K562 (cell line): ENCODE data around the gene MASTL. TPM values are rescaled to one million over a fixed set of nuclear protein-coding genes. Genes with fewer than 3 reads are reported as not detected.

Source experiments
- ATAC-seq: fragments of 200-7000 bp; cut with Tn5 transposase; 3 replicates; pipeline ENCODE4 v1.9.1; 2020; ENCODE audit warnings: moderate library complexity
- BruUV-seq: library from RNA; stranded (reverse); fragments of 400-500 nt; replicated peaks from 2 replicates; lab custom pipeline; 2021; lab: Mats Ljungman, UMichigan
- CTCF ChIA-PET: fragments of 300-600 bp; formaldehyde crosslinking; extraction: SDS; loops from one replicate; lab custom pipeline; 2021; ENCODE audit warnings: low intra/inter-chr PET ratio; lab: Yijun Ruan, JAX
- POLR2A ChIA-PET: fragments of 300-600, 350-650 bp; sonication (Branson Sonifier 250); formaldehyde crosslinking; extraction: SDS; loops from one replicate; lab custom pipeline; 2021; ENCODE audit warnings: antibody characterized with exemption, inconsistent platforms; lab: Yijun Ruan, JAX
- DNase-seq, 4 experiments: peaks; one replicate each; pipeline versions ENCODE4 v3.0.0 to v3.0.0-alpha.2; 2011 to 2018; ENCODE audit warnings: low spot score in 3 of 4, mixed read lengths in 3 of 4; ENCODE audit errors: extremely low read depth in 1 of 4
- FAIRE-seq: peaks from 2 replicates; lab custom pipeline; 2011; peaks lifted over from hg19 to GRCh38; lab: Jason Lieb, UNC
- H2AFZ ChIP-seq: 2 replicates; pipeline ENCODE4 v1.6.0; 2011; ENCODE audit warnings: low read depth, low read length, control low read depth, inconsistent platforms
- H3K27ac ChIP-seq: fragments of 200-600 bp; 3 replicates; pipeline ENCODE4 v1.8.0; 2011; ENCODE audit warnings: low read depth, mild to moderate bottlenecking, control low read depth, inconsistent platforms, low read length, moderate library complexity, mixed read lengths; ENCODE audit errors: extremely low read depth
- H3K27me3 ChIP-seq, 2 experiments: fragments of 300-600 bp in 1 of 2; 2 replicates in 1 of 2; 3 replicates in 1 of 2; pipeline versions ENCODE4 v1.6.0 to v1.8.0; 2011; ENCODE audit warnings: inconsistent platforms in 2 of 2, low read length in 2 of 2, mild to moderate bottlenecking in 1 of 2, mixed read lengths in 1 of 2, moderate library complexity in 1 of 2; ENCODE audit not compliant: control insufficient read depth in 2 of 2, insufficient read depth in 2 of 2
- H3K36me3 ChIP-seq: fragments of 300-600 bp; 3 replicates; pipeline ENCODE4 v1.8.0; 2011; ENCODE audit warnings: mild to moderate bottlenecking, low read length, inconsistent platforms; ENCODE audit not compliant: control insufficient read depth, insufficient read depth
- H3K4me1 ChIP-seq, 2 experiments: fragments of 200-600 bp in 1 of 2; replicated peaks in 1 of 2; 2 replicates in 1 of 2; 3 replicates in 1 of 2; pipeline versions ENCODE4 v1.5.1 to v1.8.0; 2011; ENCODE audit warnings: inconsistent platforms in 2 of 2, low read length in 2 of 2, mild to moderate bottlenecking in 1 of 2, mixed read lengths in 1 of 2, moderate library complexity in 1 of 2; ENCODE audit not compliant: control insufficient read depth in 2 of 2, insufficient read depth in 2 of 2
- H3K4me2 ChIP-seq: 2 replicates; pipeline ENCODE4 v1.6.1; 2011; ENCODE audit warnings: low read length, control low read depth, inconsistent platforms, mixed read lengths; ENCODE audit not compliant: insufficient read depth
- H3K4me3 ChIP-seq: fragments of 200-600 bp; sonication (generic), shearing (Covaris generic); 2 replicates; pipeline ENCODE4 v1.5.1; 2016; ENCODE audit warnings: control low read depth, inconsistent platforms
- H3K79me2 ChIP-seq: fragments of 200-600 bp; 3 replicates; pipeline ENCODE4 v1.8.0; 2011; ENCODE audit warnings: low read length, inconsistent platforms; ENCODE audit not compliant: control insufficient read depth, insufficient read depth
- H3K9ac ChIP-seq, 2 experiments: 2 replicates each; pipeline versions ENCODE4 v1.6.0 to v1.6.1; 2011; ENCODE audit warnings: low read depth in 2 of 2, low read length in 2 of 2, control low read depth in 1 of 2, inconsistent platforms in 1 of 2, mild to moderate bottlenecking in 1 of 2, mixed read lengths in 1 of 2; ENCODE audit not compliant: insufficient read depth in 1 of 2
- H3K9me1 ChIP-seq: one replicate; pipeline ENCODE4 v1.6.0; 2011; ENCODE audit warnings: inconsistent platforms, mild to moderate bottlenecking, low read length, moderate library complexity; ENCODE audit not compliant: control insufficient read depth, insufficient read depth
- H3K9me3 ChIP-seq: replicated peaks from 2 replicates; pipeline ENCODE4 v1.5.1; 2011; ENCODE audit warnings: low read depth, low read length, inconsistent platforms; ENCODE audit not compliant: control insufficient read depth, insufficient read depth
- H4K20me1 ChIP-seq: replicated peaks from 2 replicates; pipeline ENCODE4 v1.6.1; 2011; ENCODE audit warnings: low read length, inconsistent platforms, mixed read lengths; ENCODE audit not compliant: control insufficient read depth, insufficient read depth
- HDGF ChIP-seq: fragments of 450-650 bp; IDR thresholded peaks from 2 replicates; pipeline ENCODE4 v1.6.1; 2016
- PREB ChIP-seq: sonication (generic); formaldehyde crosslinking; IDR thresholded peaks from 2 replicates; pipeline ENCODE4 v1.8.1; 2023; ENCODE audit warnings: mild to moderate bottlenecking, missing genetic modification reagents
- PRMT5 ChIP-seq: sonication (generic); formaldehyde crosslinking; IDR thresholded peaks from 2 replicates; pipeline ENCODE4 v1.5.0; 2020; ENCODE audit warnings: missing genetic modification reagents
- RCOR1 ChIP-seq, 2 experiments: IDR thresholded peaks; 2 replicates each; pipeline ENCODE4 v1.6.1; 2012; ENCODE audit warnings: low read depth in 2 of 2, low read length in 2 of 2, borderline replicate concordance in 1 of 2, improper control_type of control experiment in 1 of 2
- REST ChIP-seq, 2 experiments: fragments of 450-650 bp; formaldehyde crosslinking in 1 of 2; IDR thresholded peaks; 2 replicates each; pipeline versions ENCODE4 v1.4.0 to v1.6.1; 2014 to 2020; ENCODE audit warnings: mild to moderate bottlenecking in 2 of 2, borderline replicate concordance in 1 of 2, low read depth in 1 of 2
- SRSF9 ChIP-seq: fragments of 200-400 bp; formaldehyde crosslinking; IDR thresholded peaks from 2 replicates; pipeline ENCODE4 v1.6.1; 2017; ENCODE audit warnings: low read depth, low read length, borderline replicate concordance
- STAT5B ChIP-seq: fragments of 250-450 bp; sonication (Bioruptor Pico); IDR thresholded peaks from 2 replicates; pipeline ENCODE4 v1.8.0; 2021; ENCODE audit warnings: mild to moderate bottlenecking, inconsistent platforms
- TBL1XR1 ChIP-seq, 2 experiments: IDR thresholded peaks; 2 replicates each; pipeline ENCODE4 v1.6.1; 2012; ENCODE audit warnings: improper control_type of control experiment in 2 of 2, low read length in 2 of 2, mild to moderate bottlenecking in 1 of 2
- TCF3 ChIP-seq: sonication (generic); formaldehyde crosslinking; IDR thresholded peaks from 2 replicates; pipeline ENCODE4 v1.4.0; 2020; ENCODE audit warnings: mild to moderate bottlenecking, missing genetic modification reagents
- ZC3H11A ChIP-seq: IDR thresholded peaks from 2 replicates; pipeline ENCODE4 v1.6.1; 2012; ENCODE audit warnings: low read depth, low read length, improper control_type of control experiment
- ZNF133 ChIP-seq: fragments of 250-450 bp; sonication (Bioruptor Pico); IDR thresholded peaks from 2 replicates; pipeline ENCODE4 v1.4.0; 2020; ENCODE audit warnings: mild to moderate bottlenecking
- ZNF766 ChIP-seq: fragments of 200-800 bp; sonication (Bioruptor generic); conservative IDR thresholded peaks from 2 replicates; pipeline ENCODE4 v1.6.1; 2016; ENCODE audit warnings: missing genetic modification characterization, missing compliant biosample characterization
- WGBS: fragments of 100-300 bp; shearing (Covaris generic); methylation state at CpG from one replicate; pipeline ENCODE4 v1.1.6; 2016; ENCODE audit warnings: low coverage, mixed read lengths; ENCODE audit not compliant: insufficient coverage; ENCODE audit errors: missing lambda C conversion rate; 5-methylcytosine and 5-hydroxymethylcytosine counted together
- in situ Hi-C: fragments of 300-500 bp; cut with MboI; formaldehyde crosslinking; loops from 4 replicates; pipeline ENCODE4 v1.15.0; 2018; ENCODE audit warnings: inconsistent platforms, mixed read lengths
- intact Hi-C: fragments of 100-400 bp; cut with micrococcal nuclease; formaldehyde crosslinking; loops from 2 replicates; pipeline ENCODE4 v1.14.2; 2022
- polyA plus RNA-seq, 8 experiments: library from polyadenylated mRNA; depleted of rRNA in 4 of 8; stranded (reverse) in 5 of 8; unstranded in 3 of 8; fragments of >200 nt; fragmentation: Nextera tagmentation in 2 of 8; fragmentation: Illumina TruSeq in 1 of 8; extraction: Ambion mirVana in 2 of 8; extraction: Trizol in 1 of 8; gene quantifications; 2 replicates each; pipeline versions ENCODE4 v1.2.1 to v1.2.3, GENCODE V29; 2011 to 2014; ENCODE audit warnings: inconsistent platforms in 1 of 8, missing spikeins in 1 of 8
- total RNA-seq, 7 experiments: library from RNA; depleted of rRNA in 6 of 7; stranded (reverse); fragments of >200 nt in 6 of 7; fragmentation: Illumina TruSeq in 2 of 7; extraction: Trizol in 2 of 7; gene quantifications; 2 replicates each; pipeline versions ENCODE4 v1.2.1 to v1.2.3, GENCODE V29; 2011 to 2021; ENCODE audit warnings: low replicate concordance in 1 of 7
- TF ChIP-seq, protein P1 (sequence below), 2 experiments: fragments of 450-650 bp in 1 of 2; sonication (generic) in 1 of 2; formaldehyde crosslinking in 1 of 2; IDR thresholded peaks in 1 of 2; conservative IDR thresholded peaks in 1 of 2; 2 replicates each; pipeline versions ENCODE4 v1.6.1 to v1.8.1; 2016 to 2023; ENCODE audit warnings: mild to moderate bottlenecking in 2 of 2, moderate library complexity in 2 of 2, inconsistent platforms in 1 of 2, missing genetic modification reagents in 1 of 2

The MASTL gene
- total and polyA plus RNA-seq, 9 of the 15 experiments (the other 6 are each of a cell fraction or from before 2014, with no cell fraction given), result 6.8 to 29.9 (median 23.1) TPM

DNA sequence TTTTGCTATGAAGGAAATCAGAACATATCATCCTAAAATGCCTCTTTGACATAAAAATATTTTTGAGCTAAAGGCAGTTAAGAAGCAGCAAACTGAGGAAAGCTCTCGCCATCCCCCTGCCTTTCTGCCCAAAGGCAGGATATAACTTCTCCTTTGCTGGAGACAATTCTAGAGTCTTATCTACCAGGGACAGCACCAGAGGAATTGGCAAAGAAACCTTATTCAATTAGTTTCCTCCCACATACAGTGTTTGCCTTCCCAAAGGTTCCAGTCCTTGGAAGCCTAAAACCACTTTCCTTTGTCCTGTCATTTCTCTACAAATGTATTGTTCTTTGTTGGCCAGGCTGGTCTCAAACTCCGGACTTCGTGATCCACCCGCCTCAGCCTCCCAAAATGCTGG lies 33.7 kb downstream of the MASTL start:
- H3K9me3 ChIP-seq, result no peaks in the 10 kb centered on the region
- H3K4me2 ChIP-seq, result no peak overlapping the region
- H3K36me3 ChIP-seq, result peaks cover 28% of the 10 kb centered on the region
- no peak overlapping the region for H3K9ac ChIP-seq
- H3K27me3 ChIP-seq, result no peaks in the 10 kb centered on the region
- ChIA-PET CTCF (no interaction called here), POLR2A (interaction anchor here (1.5 to 3.5 kb wide), 4 partner anchors 11 to 46 kb away, joined by 4 to 14 read pairs (median 4); no protein-coding TSS in a partner anchor)
- H3K4me1 ChIP-seq, result no peaks in the 10 kb centered on the region
- no peak overlapping the region for H3K27ac ChIP-seq
- intact Hi-C loops (no loop called here), in situ Hi-C loops (no loop called here)
- 74% methylated on average over 4 of the region's 4 CpGs for WGBS
- ATAC-seq, result peak; percentile 52; the same call in 1 of the 3 replicates
- BruUV-seq, result no TSS peak
- DNase-seq, result peak in 2 of 4 experiments; percentile 8 to 13
- H3K79me2 ChIP-seq, result no peaks in the 10 kb centered on the region
- H3K4me3 ChIP-seq, result no peak overlapping the region
- no peaks in the 10 kb centered on the region for H4K20me1 ChIP-seq
- no peak overlapping the region for H2AFZ ChIP-seq
- no peak for FAIRE-seq
- no peaks in the 10 kb centered on the region for H3K9me1 ChIP-seq
- peak; percentile 85 for TF ChIP-seq ZNF766 (CRISPR knock-in tag)
- TF ChIP-seq TCF3 (CRISPR knock-in tag), result peak; percentile 22; the same call in 1 of the 2 replicates
- TF ChIP-seq, protein P1, sequence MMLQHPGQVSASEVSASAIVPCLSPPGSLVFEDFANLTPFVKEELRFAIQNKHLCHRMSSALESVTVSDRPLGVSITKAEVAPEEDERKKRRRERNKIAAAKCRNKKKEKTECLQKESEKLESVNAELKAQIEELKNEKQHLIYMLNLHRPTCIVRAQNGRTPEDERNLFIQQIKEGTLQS (IDR thresholded peaks at IDR 0.05), result no peak
- TF ChIP-seq, protein P1 (CRISPR knock-in tag; conservative IDR thresholded peaks at IDR 0.05), result no peak
- TF ChIP-seq ZC3H11A, result no peak
- no peak for TF ChIP-seq TBL1XR1 (IDR thresholded peaks at IDR 0.05; ENCODE audit: low read length in 2 of 2)
- TF ChIP-seq HDGF, result no peak
- no peak for TF ChIP-seq ZNF133 (CRISPR knock-in tag)
- peak; percentile 64 for TF ChIP-seq REST (IDR thresholded peaks at IDR 0.05; ENCODE audit: borderline replicate concordance)
- TF ChIP-seq REST (CRISPR knock-in tag; IDR thresholded peaks at IDR 0.05; ENCODE audit: low read depth), result no peak
- no peak for TF ChIP-seq SRSF9
- no peak for TF ChIP-seq RCOR1 (IDR thresholded peaks at IDR 0.05; ENCODE audit: borderline replicate concordance in 1 of 2, low read depth in 2 of 2, low read length in 2 of 2)
- TF ChIP-seq PREB, result no peak
- TF ChIP-seq PRMT5 (CRISPR knock-in tag), result no peak
- no peak for TF ChIP-seq STAT5B
